OCI-M1 (cell line): Measurements from ENCODE around the gene ARHGAP45.
A peak's percentile ranks its signal among the peaks of the same experiment; 100 is the strongest.

Experiments used
- DNase-seq: peaks from one replicate; lab custom pipeline; 2025; lab: John Stamatoyannopoulos, UW

Gene ARHGAP45

DNA sequence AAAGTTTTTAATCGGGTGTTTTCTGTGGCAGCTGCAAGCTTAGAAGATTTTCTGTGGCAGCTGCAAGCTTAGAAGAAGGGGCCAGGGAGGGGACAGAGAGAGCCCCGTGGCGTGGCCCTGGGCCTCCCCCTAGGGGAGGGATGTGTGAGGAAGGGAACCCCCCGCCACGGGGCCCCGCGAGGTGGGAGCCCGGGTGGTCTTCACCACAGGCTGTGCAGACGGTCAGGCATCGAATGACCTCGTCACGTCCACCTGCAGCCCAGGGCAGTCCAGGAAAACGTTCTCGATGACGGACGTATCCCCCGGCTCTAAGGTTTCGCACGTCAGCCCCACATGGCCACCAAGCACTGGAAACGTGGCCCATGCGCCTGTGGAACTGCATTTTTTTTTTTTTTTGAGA is 19.6 kb downstream of the ARHGAP45 start:
- DNase-seq, result no peak

DNA sequence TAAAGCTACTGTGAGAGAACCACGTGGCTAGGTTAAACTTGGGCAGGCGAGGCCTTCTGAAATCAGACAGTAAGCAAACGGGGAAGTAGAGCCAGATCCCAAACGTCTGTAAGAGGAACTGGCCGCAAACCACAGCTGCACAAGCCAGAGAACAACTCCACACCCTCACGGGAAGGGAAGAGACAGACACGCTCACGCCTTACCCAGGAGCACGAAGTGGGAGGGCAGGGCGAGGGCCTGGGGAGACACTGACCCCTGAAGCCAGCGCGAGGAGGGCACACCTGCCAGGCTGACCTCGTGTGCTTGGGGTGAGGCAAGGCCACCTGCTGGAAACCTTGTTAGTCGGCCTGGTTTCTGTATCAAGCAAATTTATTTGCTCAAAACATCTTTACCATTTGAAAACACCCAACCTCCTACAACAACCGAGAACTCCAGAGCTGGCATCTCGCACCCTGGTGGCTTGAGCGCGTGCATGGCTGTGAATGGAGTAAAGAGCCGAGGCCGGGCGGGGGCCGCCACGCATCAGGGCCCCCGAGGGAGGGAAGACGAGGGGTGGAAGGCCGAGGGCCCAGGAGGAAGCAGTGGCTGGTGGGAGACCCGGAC is 20.9 kb downstream of the ARHGAP45 start:
- DNase-seq, result peak; percentile 89

DNA sequence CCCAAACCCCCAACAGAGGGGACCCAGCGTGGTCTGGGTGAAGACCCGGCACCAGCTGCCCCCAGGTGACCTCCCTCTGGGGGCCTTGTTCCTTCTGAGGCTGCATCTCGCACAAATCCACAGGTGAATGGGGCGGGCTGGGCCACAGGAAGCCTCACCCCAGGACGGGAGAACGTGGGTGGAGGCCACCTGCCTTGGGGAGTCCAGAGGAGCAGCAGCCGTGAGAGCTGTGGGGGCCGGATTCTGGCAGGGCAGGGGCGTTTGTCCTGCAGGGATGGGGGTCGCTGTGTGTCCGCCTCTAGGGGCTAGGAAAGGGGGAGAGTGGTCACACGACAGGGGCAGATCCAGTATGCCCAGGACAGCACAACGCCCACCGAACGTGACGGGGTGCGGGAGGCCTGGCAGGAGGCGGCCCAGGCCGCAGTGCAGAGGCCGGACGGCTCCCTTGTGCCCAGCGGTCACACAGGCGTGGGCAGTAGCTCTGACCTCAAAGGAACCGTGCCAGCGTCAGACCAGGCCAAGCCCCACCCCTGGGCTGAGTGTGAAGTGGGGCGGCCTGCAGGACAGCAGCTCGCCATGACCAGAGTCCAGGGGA is 21.5 kb downstream of the ARHGAP45 start:
- no peak for DNase-seq

DNA sequence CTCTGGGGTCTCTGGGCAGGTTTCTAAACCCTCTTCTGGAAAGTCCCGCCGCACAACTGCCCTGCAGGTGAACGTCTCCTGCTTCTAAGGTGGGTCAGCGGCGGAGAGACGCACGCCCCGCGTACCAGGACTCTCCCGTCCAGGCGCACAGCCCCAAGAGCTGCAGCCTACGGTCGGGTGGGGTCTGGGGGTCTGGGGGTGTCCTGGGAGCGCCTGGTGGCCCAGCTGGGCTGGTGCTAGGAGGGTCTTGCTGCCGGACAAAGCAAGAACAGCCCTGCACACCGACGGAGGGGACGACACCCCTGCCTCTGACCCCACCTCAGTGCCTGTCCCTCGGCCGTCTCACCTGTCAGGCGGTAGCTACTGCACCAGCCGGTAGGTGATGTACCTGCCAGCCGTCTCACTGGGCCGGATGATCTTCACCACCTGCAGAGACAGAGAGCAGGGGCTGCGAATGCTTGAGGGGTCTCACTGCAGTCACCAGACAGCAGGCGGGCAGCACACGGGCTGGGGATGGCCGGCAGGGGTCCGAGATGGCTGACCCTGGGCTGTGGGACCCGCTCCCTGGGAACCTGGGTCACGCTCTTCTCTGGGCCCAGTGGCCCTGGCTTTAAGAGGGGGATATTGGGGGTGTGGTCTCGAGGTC is 22.3 kb downstream of the ARHGAP45 start:
- DNase-seq, result no peak

DNA sequence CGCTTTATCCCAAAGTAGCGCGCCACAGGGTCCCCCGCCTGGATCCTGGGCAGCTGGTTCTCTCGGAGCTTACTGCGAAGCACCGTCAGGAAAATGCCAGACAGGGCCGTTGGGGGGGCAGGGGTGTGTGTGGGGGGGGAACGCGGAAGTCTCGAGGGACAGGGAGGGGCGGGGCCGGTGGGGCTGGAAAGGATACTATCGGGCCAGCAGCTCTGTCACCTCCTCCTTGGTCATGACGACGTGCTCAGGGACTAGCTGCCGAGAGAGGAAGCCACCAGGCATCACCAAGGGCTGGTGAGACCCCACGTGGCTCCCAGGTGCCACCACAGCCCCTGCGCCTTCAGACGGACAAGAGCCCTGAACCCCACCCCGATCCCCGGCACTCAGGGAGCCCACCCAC is 22.9 kb downstream of the ARHGAP45 start:
- DNase-seq, result no peak

DNA sequence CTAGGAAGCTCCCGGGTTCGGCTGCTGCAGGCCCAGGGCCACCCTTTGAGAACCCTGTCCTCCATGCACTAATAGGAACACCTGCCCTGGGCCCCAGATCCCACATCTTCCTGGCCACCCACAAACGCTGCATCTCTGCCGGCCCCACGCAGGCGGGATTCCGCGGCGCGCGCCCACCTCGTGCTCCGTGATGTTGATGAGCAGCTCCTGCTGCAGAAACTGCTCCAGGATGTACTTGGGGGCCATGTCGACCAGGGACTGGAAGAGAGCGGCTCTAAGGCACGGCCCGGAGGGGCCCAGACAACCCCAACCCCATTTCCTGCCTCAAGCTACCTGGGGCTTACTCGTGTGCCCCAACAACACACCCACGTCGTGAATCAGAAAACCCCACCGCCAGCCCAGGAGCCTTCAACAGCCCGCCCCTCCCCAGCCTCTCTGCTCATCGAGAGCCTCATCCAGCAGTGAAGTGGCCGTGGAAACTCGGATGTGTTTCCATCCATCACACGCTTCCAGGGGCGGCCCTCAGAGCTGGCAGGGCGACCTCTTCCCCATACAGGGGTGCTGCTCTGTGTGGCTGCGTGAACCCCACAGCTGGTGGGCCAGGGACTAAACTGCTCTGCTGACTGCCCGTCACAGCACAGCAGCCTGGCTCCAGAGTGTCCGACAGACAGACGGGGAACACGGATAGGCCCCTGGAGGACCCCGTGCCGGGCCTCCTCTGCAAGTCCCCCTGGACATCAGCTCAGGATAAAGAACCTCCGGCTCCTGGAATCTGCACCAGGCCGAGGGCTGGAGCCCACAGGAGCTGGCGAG is 24.0 kb downstream of the ARHGAP45 start:
- DNase-seq, result no peak

DNA sequence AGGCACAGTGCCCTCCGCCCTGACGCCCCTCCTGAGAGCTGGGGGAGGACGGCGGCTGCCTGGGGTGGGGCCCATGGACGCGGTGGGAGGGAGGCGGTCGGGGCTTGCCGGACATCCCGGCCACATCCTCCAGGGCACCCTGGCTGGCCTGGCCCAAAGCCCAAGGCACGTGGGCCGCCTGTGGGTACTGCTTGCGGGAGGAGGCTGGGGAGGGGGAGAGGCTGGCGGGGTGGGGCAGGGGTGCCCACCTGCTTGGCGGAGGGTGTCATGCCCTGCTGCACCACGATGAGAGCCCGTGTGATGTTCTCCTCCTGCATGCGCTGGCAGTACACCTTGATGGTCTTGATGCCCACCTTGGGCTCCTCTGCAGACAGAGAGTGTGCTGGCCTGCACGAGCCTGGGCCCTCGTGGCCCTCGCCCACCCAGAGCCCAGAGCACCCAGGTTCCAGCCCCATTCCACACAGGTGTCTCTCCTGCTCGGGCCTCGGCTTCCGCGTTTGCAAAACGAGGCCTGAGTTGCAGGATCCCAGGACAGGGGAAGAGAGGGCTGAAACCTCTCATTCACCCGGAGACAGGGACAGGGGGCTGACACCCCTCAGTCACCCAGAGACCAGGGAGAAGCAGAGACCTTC is 24.7 kb downstream of the ARHGAP45 start:
- DNase-seq, result no peak

DNA sequence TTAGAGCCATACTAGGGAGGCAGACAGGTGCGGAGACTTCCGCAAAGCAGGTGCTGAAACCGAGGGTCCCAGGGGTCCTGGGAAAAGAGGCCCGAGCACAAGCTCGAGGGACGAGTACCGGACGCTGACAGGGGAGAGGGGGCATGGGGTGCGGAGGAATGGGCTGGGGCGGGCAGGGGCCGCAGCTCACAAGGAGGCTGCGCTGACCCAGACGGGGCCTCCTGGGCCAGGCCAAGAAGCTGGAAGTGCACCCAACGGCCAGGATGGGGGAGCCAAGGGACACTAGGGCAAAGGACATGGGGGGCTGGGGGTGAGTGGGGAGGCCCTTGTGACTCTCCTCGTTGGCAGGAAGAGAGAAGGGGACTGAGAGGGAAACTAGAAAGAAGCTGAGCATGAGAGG is 26.4 kb downstream of the ARHGAP45 start:
- no peak for DNase-seq

DNA sequence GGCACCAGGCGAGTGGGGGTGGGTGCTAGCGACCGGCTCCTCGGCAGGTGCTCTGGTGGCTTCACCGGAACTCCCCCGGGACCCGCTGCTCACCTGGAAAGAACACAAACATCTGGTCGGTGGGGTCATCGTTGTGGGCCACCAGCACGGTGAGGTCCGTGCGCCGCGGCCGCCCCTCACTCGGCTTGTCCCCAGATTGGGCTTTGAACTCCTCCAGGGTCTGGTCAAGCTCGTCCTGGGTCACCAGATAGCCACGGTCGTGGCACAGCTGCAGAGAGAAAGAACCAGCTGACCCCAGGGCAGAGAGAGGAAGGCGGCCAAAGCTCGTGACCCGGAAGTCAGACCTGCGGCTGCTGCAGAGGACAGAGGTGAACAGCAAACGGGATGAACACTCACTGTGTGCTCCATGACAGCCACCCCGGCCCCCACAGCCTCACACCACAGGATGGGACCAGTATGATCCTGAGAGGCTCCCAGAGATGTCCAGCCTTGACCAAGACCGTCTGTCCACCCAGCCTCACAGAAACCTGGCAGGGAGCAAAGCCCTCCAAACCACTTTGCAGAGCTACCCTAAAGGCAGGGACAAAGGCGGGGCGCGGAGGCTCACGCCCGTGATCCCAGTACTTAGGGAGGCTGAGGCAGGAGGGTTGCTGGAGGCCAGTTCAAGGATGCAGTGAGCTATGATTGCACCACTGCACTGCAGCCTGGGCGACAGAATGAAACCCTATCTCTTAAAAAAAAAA is 27.0 kb downstream of the ARHGAP45 start:
- no peak for DNase-seq

DNA sequence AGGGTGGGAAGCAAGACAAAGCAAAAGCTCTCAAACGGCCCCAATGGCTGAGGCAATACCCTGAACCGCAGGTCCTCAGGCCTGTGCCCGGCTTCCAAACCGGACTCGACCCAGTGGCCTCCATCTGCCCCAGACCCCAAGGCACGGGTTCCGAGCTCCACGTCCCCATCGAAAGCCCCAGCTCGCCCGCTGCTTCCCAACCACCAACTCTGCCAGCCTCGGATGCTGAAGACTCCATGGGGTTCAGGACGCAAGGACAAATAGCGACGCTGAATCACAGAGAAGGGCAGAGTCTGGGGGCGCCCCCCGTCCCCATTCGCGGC is 27.6 kb downstream of the ARHGAP45 start:
- DNase-seq, result no peak

DNA sequence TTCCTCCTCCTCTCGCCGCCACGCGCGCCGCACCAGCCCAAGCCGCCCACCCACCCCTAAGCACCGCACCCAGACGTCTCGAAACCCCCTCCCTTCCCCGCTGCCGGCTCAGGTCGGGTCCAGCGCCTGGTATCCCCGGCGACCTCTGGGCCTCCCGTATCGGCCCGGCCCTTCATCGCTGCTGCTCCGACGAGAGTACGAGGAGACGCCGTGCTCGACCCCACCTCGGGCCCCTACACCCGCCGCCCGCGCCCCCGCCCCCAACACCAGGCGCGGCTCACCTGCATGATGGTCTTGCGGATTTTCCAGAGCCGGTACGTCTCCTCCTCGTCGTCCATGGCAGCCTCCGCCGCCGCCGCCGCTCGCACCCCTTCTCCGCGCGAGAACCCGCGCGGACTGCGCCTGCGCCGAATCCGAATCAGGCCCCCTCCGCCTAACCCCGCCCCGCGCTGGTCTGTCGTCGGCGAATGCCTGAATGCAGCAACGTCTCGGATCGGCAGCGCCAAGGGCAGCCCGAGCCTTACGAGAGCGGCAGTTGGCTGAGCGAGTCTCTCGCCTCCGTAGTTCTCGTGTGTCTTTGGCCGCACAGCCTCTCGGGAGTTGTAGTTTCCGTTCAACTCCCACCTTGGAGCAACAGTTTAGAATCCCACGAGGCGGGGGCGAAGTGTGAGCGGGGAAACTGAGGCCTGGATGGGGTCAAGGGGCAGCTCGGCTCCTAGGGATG is 28.2 kb downstream of the ARHGAP45 start, which contains the start of gene POLR2E:
Gene POLR2E, minus strand, starts transcription at position 398 of the 724 bp plus-strand sequence. Its CDS starts 60 bp downstream, at position 338.
- peak; percentile 96 for DNase-seq

DNA sequence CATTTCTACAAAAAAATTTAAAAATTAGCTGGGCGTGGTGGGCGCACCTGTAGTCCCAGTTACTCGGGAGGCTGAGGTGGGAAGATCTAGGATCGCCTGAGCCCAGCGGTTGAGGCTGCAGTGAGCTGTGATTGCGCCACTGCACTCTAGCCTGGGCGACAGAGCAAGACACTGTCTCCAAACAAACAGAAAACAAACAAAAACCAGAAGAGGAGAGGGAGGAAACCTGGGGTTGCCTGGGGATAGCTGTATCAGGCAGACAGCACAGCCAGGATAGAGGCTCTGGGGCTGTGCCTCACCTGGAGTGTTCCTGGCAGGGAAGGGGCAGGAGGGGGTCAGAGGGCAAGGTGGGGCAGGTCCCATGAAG is 30.8 kb downstream of the ARHGAP45 start:
- no peak for DNase-seq

DNA sequence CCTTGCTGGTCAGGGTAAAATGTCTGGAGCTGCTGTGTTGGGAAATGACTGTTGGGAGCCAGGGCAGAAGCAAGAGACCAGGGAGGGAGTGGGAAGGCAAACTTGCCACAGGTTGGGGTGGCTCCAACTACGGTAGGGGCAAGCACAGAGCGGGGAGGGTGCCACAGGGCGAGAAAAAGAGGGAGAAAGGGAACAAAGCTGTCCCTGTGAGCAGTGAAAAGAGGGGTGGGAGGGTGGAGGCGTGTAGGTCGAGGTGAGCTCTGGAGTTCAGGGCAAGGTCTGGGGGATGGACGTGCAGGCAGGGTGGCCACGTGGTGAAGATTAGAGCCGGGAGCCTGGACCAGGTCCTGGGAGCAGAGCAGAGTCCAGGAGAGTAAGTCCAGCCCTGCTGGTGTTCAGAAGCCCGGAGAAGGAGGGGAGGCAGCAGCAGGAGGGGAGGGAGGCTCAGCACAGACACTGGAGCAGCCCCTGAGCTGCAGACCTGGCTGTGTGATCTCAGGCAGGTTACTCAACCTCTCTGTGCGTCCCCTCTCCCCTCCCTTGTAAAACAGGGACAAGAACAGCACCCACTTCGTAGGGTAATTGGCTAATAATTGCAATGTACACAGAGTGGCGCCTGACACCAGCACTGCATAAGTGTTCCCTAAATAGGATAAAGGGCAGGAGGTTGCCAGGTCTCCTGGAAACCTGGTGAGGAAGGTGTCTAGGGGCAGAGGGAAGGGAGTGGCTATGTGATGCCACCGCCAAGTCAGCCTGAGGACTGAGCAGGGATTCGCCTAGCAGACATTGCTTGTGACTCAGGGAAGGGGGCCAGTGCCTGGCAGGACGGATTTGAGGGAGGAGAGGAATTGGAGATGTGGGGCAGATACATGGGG is 31.4 kb downstream of the ARHGAP45 start:
- no peak for DNase-seq

DNA sequence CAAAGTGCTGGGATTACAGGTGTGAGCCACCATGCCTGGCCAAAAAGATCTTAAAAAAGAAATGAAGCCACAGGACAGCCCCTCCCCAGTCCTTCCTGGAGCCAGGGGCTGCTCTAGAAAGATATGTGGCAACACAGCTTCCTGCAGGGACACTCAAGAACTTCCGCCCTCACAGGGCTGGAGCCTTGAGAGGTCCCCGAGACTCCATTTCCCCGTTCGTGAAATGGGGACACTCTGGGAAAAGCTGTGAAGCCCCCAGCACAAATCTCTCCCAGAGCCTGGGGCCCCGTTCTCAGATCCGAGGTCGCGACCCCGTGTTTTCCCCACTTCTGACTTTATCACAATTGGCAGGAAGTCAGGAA is 34.4 kb downstream of the ARHGAP45 start:
- DNase-seq, result no peak

DNA sequence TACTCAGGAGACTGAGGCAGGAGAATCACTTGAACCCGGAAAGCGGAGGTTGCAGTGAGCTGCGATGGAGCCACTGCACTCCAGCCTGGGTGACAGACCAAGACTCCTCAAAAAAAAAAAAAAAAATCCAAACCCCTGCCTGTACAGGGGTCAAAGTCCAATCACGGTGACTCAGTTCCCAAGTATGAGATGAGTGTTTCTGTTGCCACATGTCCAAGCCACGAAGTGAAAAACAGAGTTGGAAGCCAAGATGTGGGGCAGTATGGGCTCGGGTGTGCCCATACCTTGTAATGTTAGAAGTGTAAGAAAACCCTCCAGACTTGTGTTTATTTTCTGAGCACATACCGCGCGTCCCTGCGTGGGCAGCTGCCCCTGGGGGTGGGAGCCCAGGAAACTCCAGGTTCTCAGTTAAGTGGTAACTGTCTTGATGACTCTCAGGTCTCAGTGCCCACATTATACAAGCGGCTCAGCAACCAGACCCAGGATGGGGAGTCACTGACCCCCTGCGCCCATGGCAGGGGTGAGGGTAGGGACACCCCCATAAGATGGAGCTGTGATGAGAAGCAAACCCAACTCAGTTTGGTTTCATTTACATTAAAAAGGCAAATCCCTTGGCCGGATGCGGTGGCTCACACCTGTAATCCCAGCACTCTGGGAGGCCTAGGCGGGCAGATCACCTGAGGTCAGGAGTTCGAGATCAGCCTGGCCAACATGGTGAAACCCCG is 35.6 kb downstream of the ARHGAP45 start:
- DNase-seq, result no peak

DNA sequence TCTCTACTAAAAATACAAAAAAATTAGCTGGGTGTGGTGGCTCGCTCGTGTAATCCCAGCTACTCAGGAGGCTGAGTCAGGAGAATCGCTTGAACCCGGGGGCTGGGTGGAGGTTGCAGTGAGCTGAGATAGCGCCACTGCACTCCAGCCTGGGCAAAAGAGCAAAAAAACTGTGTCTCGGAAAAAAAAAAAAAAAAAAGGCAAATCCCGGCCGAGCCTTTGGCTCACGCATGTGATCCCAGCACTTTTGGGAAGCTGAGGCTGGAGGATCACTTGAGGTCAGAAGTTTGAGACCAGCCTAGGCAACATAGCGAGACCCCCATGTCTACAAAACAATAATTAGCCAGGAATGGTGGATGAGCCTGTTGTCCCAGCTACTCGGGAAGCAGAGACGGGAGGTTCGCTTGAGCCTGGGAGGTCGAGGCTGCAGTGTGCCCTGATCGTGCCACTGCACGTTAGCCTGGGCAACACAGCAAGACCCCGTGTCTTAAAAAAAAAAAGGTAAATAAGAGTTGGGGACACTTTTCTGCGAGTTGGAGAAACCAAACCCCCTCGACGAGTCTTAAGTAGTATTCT is 36.3 kb downstream of the ARHGAP45 start:
- DNase-seq, result no peak

DNA sequence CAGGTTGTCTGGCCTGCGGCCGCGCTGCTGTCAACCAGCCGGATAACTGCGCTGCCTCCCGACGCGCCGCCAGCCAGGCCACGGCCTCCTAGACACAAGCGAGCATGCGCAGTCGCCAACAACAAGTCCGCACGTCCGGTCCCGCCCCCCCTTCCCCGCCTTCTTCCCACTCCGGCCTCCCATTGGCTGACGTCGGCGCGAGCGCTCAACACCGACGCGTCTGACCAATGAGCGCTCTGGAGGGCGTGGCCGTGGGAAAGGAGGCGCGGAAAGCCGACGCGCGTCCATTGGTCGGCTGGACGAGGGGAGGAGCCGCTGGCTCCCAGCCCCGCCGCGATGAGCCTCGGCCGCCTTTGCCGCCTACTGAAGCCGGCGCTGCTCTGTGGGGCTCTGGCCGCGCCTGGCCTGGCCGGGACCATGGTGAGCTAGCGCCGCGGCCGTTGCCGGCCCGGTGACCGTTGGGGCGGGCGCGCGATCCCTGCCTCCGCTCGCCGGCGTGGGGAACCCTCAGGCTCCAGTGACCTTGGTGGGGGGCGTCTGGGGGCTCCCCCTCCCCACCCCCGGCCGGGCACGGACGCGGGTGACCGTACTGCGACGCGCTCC is 36.8 kb downstream of the ARHGAP45 start, which contains the start of gene GPX4:
Gene GPX4, plus strand, starts transcription at position 287 of the 603 bp plus-strand sequence. Its CDS starts 50 bp downstream, at position 337.
- DNase-seq, result peak; percentile 98

DNA sequence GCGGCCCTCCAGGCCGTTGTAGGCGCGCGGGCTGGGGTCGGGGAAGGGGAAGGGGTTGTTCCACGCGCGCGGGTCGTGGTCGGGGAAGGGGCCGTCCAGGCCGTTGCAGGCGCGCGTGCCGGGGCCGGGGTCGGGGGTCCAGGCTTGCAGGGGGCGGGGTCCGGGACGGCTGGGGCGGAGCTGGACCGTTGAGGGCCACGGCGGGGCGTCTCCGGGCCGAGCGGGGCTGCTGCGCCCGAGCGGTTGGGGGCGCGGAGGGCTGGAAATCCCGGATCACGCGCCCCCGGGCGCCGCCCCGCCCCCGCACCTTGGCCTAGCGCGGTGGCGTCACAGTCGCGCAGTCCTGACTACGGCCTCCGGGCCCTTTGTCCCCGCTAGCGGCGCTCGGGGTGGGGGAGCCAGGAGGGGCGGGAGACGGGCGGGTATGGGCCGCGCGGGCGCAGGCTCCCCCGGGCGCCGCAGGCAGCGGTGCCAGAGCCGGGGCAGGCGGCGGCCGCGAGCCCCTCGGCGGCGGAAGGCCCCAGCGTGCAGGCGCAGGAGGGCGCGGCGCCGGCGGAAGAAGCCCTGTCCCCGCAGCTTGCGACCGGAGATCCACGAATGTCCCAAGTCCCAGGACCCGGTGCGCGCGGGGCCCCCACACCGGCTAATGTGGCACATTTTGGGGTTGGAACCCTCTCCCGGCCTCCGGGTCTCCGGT is 37.5 kb downstream of the ARHGAP45 start:
- DNase-seq, result peak; percentile 80
